Activated B cell treated with CpG ODN at 0.5 μM for 24 hours (primary cell): ENCODE results near the gene OPTC. TPM values are rescaled to one million over a fixed set of nuclear protein-coding genes. Genes with fewer than 3 reads are reported as not detected.

Experiments used
- ATAC-seq: fragments of 200-7000 bp; cut with Tn5 transposase; one replicate; pipeline ENCODE4 v1.10.0; 2021; ENCODE audit warnings: low read depth, mild to moderate bottlenecking, moderate library complexity
- CTCF ChIA-PET: fragments of 350-600 bp; sonication (Branson Sonifier 250); formaldehyde crosslinking; loops from one replicate; lab custom pipeline; 2021; ENCODE audit warnings: antibody characterized with exemption; lab: Charles Lee
- POLR2A ChIA-PET: fragments of 350-600 bp; sonication (Branson Sonifier 250); formaldehyde crosslinking; loops from one replicate; lab custom pipeline; 2021; ENCODE audit warnings: antibody characterized with exemption; lab: Charles Lee
- DNase-seq: peaks from one replicate; pipeline ENCODE4 v3.0.0; 2022
- H3K27ac Mint-ChIP-seq: one replicate; pipeline ENCODE4 v1.8.0; 2020; ENCODE audit warnings: mixed read lengths
- H3K27me3 Mint-ChIP-seq: one replicate; pipeline ENCODE4 v1.8.0; 2021; ENCODE audit warnings: mixed read lengths
- H3K36me3 Mint-ChIP-seq: one replicate; pipeline ENCODE4 v1.8.0; 2021; ENCODE audit warnings: low read depth, mixed read lengths
- H3K4me1 Mint-ChIP-seq: one replicate; pipeline ENCODE4 v1.8.0; 2021; ENCODE audit warnings: mixed read lengths
- H3K4me3 Mint-ChIP-seq: one replicate; pipeline ENCODE4 v1.8.0; 2020; ENCODE audit warnings: mild to moderate bottlenecking, mixed read lengths
- H3K9me3 Mint-ChIP-seq: one replicate; pipeline ENCODE4 v1.8.0; 2020; ENCODE audit warnings: mixed read lengths
- intact Hi-C: fragments of 100-400 bp; cut with micrococcal nuclease; formaldehyde crosslinking; loops from one replicate; pipeline ENCODE4 v1.15.1; 2024
- total RNA-seq: library from RNA; stranded (reverse); gene quantifications from 2 replicates; pipeline ENCODE4 v1.2.3, GENCODE V29; 2022
- TF ChIP-seq, protein P1 (sequence below): fragments of 200-600 bp; IDR thresholded peaks from one replicate; pipeline ENCODE4 v1.8.0; 2022; ENCODE audit warnings: antibody characterized with exemption, mild to moderate bottlenecking

OPTC gene
- total RNA-seq, 1 donor from 2014 or later, result not detected

DNA sequence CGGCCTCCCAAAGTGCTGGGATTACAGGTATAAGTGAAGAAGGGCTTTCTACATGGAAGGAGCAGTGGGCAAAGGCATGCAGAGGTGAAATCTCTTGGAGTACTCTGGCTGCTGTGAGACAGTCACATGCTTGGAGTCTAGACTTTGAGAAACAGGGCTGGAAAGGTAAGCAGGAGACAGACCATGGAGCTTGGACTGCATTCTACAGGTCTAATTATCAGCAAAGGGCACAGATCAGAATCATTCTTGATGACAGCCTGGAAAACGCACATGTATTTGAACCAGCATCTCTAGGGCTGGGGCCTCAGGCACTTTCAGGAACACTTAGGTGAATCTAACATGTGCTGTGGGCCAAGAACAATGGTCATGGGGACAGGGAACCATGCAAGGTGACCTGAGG lies 25.6 kb upstream of the OPTC start:
- no peaks in the 10 kb centered on the region for H3K36me3 Mint-ChIP-seq
- TF ChIP-seq, protein P1, sequence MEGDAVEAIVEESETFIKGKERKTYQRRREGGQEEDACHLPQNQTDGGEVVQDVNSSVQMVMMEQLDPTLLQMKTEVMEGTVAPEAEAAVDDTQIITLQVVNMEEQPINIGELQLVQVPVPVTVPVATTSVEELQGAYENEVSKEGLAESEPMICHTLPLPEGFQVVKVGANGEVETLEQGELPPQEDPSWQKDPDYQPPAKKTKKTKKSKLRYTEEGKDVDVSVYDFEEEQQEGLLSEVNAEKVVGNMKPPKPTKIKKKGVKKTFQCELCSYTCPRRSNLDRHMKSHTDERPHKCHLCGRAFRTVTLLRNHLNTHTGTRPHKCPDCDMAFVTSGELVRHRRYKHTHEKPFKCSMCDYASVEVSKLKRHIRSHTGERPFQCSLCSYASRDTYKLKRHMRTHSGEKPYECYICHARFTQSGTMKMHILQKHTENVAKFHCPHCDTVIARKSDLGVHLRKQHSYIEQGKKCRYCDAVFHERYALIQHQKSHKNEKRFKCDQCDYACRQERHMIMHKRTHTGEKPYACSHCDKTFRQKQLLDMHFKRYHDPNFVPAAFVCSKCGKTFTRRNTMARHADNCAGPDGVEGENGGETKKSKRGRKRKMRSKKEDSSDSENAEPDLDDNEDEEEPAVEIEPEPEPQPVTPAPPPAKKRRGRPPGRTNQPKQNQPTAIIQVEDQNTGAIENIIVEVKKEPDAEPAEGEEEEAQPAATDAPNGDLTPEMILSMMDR, result no peak
- no peaks in the 10 kb centered on the region for H3K9me3 Mint-ChIP-seq
- no peak overlapping the region for H3K4me3 Mint-ChIP-seq
- DNase-seq (no peak), ATAC-seq (no peak)
- peaks cover 2% of the 10 kb centered on the region for H3K4me1 Mint-ChIP-seq
- no peaks in the 10 kb centered on the region for H3K27me3 Mint-ChIP-seq
- no peak overlapping the region for H3K27ac Mint-ChIP-seq
- intact Hi-C loops, result no loop called here
- ChIA-PET CTCF (no interaction called here), POLR2A (no interaction called here)

DNA sequence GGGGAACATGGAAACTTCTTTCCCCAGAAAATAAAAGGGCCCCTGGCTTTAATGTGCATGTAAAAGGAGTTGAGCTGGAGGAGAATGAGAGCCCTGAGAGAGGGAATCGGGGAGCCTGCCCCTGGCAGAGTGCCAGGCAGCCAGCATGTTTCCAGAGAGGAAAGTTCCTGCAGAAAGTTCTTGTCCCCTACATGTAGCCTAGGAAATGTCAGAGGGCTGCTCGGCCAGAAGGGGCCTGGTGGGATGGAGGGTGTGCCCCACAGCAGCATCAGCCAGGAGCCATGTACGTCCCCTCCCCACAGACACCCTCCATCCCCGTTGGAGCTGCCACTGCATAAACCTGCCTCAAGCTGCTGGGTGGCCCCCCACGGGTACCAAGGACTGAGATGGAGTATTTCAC lies 23.7 kb upstream of the OPTC start:
- DNase-seq (no peak), ATAC-seq (no peak)
- ChIA-PET CTCF (no interaction called here), POLR2A (interaction anchor here (0.6 kb wide), 1 partner anchor 16 kb away, joined by 5 read pairs; no protein-coding TSS in a partner anchor)
- H3K27me3 Mint-ChIP-seq, result peaks cover 11% of the 10 kb centered on the region
- intact Hi-C loops, result no loop called here
- no peak overlapping the region for H3K27ac Mint-ChIP-seq
- H3K36me3 Mint-ChIP-seq, result no peaks in the 10 kb centered on the region
- H3K4me1 Mint-ChIP-seq, result no peaks in the 10 kb centered on the region
- TF ChIP-seq, protein P1, result no peak
- H3K9me3 Mint-ChIP-seq, result no peaks in the 10 kb centered on the region
- H3K4me3 Mint-ChIP-seq, result no peak overlapping the region

DNA sequence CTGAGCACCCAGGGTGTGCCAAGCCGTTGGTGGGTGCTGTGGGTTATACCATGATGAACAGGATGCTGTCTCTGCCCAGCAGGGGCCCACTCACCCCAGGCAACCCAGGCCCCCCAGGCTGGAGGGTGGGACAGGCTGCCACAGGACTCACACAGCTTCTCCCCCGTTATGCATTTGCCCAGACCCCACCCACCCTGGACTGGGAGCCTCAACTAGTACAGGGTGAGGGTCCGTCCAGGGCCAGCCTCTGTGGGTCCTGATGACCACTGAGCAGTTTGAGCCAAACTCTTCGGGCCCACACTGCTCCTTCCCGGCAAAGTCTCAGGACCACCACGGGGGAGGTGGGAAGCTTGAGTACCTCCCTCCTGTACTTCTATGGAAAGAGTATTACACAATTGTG lies 22.1 kb upstream of the OPTC start:
- CTCF ChIA-PET, result interaction anchor here (1.2 kb wide), 1 partner anchor 130 kb away, joined by 4 read pairs; no protein-coding TSS in a partner anchor
- ATAC-seq (no peak), DNase-seq (no peak)
- Mint-ChIP-seq H3K4me1 (no peaks in the 10 kb centered on the region), H3K36me3 (no peaks in the 10 kb centered on the region), H3K4me3 (no peak overlapping the region), H3K27ac (no peak overlapping the region), H3K9me3 (no peaks in the 10 kb centered on the region), H3K27me3 (peaks cover 18% of the 10 kb centered on the region)
- intact Hi-C loops, result no loop called here
- TF ChIP-seq, protein P1, result no peak
- POLR2A ChIA-PET, result no interaction called here

DNA sequence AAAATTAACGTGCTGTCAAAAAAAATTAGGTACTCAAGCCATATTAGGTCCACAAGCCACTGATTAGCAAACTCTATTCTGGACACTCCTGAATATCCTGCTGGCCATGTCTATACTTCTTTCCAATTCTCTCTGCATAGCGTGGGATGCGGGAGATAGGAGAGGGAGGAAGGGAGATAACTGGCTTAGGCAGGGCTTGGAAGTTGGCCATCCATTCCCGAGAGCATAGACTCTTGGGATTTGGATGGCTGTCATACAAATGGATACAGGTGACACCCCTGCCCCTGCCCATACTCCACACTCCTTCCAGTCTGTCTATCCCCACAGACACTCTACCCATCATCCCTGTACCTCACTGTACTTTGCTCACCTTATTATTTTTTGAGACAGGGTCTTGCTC lies 20.7 kb upstream of the OPTC start:
- H3K4me1 Mint-ChIP-seq, result peaks cover 8% of the 10 kb centered on the region
- peaks cover 19% of the 10 kb centered on the region for H3K27me3 Mint-ChIP-seq
- no peak overlapping the region for H3K27ac Mint-ChIP-seq
- ATAC-seq (no peak), DNase-seq (no peak)
- ChIA-PET POLR2A (no interaction called here), CTCF (interaction anchor here (0.7 kb wide), 1 partner anchor 206 kb away, joined by 3 read pairs; no protein-coding TSS in a partner anchor)
- H3K9me3 Mint-ChIP-seq, result no peaks in the 10 kb centered on the region
- TF ChIP-seq, protein P1, result no peak
- intact Hi-C loops, result no loop called here
- H3K36me3 Mint-ChIP-seq, result no peaks in the 10 kb centered on the region
- no peak overlapping the region for H3K4me3 Mint-ChIP-seq

DNA sequence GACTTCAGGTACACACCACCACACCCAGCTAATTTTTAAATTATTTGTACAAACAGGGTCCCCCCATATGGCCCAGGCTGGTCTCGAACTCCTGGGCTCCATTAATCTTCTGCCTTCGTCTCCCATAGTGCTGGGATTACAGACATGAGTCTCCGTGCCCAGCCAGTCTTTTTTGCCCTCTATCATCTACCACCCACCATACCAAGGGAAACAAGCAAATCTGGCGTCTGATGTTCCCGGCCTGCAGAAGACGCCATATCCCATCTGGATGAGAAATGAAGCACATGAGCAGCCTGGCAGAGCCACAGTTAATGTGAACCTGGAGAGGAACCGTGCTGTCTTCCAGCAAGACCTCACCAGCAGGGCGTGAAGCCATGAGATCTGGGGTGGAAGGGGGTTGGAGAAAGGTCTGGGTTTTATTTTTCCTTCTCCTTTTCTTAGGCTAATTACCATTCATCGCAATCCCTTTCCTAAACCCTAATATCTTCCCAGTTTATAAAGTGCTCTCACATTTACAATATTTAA lies 20.1 kb upstream of the OPTC start:
- Mint-ChIP-seq H3K27me3 (peaks cover 20% of the 10 kb centered on the region), H3K4me1 (peaks cover 8% of the 10 kb centered on the region), H3K9me3 (no peaks in the 10 kb centered on the region), H3K4me3 (no peak overlapping the region), H3K36me3 (no peaks in the 10 kb centered on the region), H3K27ac (no peak overlapping the region)
- intact Hi-C loops, result no loop called here
- TF ChIP-seq, protein P1, result no peak
- ATAC-seq, result no peak
- ChIA-PET CTCF (interaction anchor here (0.7 to 1.0 kb wide), 2 partner anchors 14 to 207 kb away, joined by 3 read pairs; no protein-coding TSS in a partner anchor), POLR2A (no interaction called here)
- DNase-seq, result no peak
